Suprapubic skin (tissue), 4 donors: ENCODE results near the gene RASSF8.

Experiments
- EP300 ChIP-seq: sonication (generic); formaldehyde crosslinking; IDR thresholded peaks from one replicate; pipeline ENCODE4 v1.6.1; 2017; ENCODE audit warnings: antibody characterized with exemption
- POLR2A ChIP-seq, 2 donors: fragments of 450-650 bp; IDR thresholded peaks; one replicate each; pipeline ENCODE4 v1.6.1; 2017; ENCODE audit warnings: antibody characterized with exemption in 2 of 2, mild to moderate bottlenecking in 2 of 2, moderate library complexity in 2 of 2
- POLR2AphosphoS5 ChIP-seq, 3 donors: sonication (generic); formaldehyde crosslinking; IDR thresholded peaks; one replicate each; pipeline ENCODE4 v1.6.1; 2017; ENCODE audit warnings: antibody characterized with exemption in 3 of 3
- TF ChIP-seq, protein P1 (sequence below), 2 donors: fragments of 200-600 bp in 1 of 2; fragments of 450-650 bp in 1 of 2; sonication (generic) in 1 of 2; IDR thresholded peaks; one replicate each; pipeline ENCODE4 v1.5.1; 2016 to 2019; ENCODE audit warnings: antibody characterized with exemption in 2 of 2, mild to moderate bottlenecking in 1 of 2, moderate library complexity in 1 of 2

DNA sequence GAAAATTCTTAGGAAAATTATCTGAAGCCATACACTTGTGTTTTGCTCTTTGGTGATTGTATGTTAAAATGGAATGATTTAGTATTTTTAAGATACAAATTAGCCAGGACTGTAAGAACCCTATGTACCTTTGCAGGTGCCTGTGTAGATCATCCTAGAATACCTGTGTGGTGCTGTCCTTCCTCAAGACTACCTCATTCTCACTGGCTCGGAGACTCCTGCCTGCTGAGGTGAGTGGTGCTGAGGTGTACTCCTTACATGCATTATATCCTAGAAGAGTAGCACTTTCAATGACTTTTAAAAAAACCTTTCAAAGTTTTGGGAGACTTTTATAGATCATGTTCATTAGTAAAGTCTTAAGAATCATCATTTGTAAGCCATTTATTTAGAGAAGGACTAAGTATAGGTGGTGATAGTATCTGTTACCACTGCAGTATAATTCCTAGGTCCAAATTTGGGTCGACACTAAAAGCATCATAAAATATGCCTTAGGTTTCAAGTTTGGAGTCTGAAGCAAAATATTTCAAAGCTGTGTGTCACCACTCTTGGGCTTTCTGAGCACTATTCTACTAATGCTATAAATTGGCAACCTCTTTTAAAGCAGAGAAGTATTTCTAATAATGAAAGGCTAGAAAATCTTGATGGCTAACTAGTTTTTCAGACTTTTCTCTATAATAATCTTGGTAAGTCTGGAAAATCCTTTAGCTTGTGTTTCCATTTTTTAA lies 36.6 kb downstream of the RASSF8 start:
- TF ChIP-seq POLR2A (IDR thresholded peaks at IDR 0.05) = no peak
- no peak for TF ChIP-seq POLR2AphosphoS5 (IDR thresholded peaks at IDR 0.05)
- TF ChIP-seq, protein P1, sequence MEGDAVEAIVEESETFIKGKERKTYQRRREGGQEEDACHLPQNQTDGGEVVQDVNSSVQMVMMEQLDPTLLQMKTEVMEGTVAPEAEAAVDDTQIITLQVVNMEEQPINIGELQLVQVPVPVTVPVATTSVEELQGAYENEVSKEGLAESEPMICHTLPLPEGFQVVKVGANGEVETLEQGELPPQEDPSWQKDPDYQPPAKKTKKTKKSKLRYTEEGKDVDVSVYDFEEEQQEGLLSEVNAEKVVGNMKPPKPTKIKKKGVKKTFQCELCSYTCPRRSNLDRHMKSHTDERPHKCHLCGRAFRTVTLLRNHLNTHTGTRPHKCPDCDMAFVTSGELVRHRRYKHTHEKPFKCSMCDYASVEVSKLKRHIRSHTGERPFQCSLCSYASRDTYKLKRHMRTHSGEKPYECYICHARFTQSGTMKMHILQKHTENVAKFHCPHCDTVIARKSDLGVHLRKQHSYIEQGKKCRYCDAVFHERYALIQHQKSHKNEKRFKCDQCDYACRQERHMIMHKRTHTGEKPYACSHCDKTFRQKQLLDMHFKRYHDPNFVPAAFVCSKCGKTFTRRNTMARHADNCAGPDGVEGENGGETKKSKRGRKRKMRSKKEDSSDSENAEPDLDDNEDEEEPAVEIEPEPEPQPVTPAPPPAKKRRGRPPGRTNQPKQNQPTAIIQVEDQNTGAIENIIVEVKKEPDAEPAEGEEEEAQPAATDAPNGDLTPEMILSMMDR (IDR thresholded peaks at IDR 0.05) = no peak
- no peak for TF ChIP-seq EP300
